ENCODE data around the gene APC. TPM values are rescaled to one million over a fixed set of nuclear protein-coding genes. Genes with fewer than 3 reads are reported as not detected.

The APC gene
- total and polyA plus RNA-seq, 2 donors = 6.4 to 25.5 TPM

DNA sequence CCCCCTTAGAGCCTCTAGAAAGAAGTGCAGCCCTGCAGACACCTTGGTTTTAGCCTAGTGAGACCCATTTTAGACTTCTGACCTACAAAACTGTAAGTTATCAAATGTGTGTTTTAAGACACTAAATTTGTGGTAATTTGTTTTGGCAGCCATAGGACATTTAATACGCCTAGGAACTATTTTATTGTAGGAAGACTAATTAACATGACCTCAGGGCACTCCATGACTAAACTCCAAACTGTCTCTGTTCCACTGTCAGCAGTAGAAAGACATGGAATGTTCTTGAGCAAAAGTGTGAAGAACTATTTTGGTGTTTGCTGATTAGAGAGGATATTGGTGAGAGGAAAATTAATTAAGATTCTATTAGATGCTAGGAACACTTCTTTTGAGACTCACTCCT lies 4.1 kb upstream of the APC start:
- H3K36me3 ChIP-seq (ENCODE audit: control insufficient read depth in 2 of 2, insufficient read depth in 2 of 2, low read length in 1 of 2) = peaks cover 0 to 2% of the 10 kb centered on the region in 2 donors
- 95% methylated on average over 1 of the region's 1 CpG for WGBS
- H3K9me3 ChIP-seq (ENCODE audit: control insufficient read depth in 2 of 2, insufficient read depth in 1 of 2, low read length in 1 of 2) = no peaks in the 10 kb centered on the region
- no peaks in the 10 kb centered on the region for H3K27me3 ChIP-seq (ENCODE audit: control insufficient read depth in 2 of 2, insufficient read depth in 1 of 2, low read length in 1 of 2)
- no peak for DNase-seq (ENCODE audit: low read depth in 6 of 9, low spot score in 9 of 9)
- H3K4me1 ChIP-seq (ENCODE audit: control insufficient read depth in 2 of 2, insufficient read depth in 2 of 2, low read length in 2 of 2) = peaks cover 8 to 9% of the 10 kb centered on the region in 2 donors
- H3K4me3 ChIP-seq (ENCODE audit: low read length in 2 of 2) = no peak overlapping the region
- no peak overlapping the region for H3K27ac ChIP-seq (ENCODE audit: low read depth in 1 of 2, low read length in 1 of 2)

DNA sequence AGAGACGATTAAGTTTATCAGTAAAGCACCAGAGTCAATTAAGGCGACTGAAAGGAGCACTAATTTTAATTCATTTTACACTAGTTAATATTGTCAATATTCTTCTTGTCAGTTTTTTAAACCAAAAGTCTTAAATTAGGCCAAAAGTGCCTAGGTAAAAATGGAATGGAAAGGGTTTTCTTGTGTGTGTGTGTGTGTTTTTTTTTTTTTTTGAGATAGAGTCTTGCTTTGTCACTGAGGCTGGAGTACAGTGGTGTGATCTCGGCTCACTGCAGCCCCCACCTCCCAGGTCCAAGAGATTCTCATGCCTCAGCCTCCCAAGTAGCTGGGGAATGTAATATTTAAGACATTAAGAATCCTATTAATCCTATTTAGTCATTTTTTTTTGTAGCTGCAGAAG lies 3.1 kb upstream of the APC start:
- H3K4me1 ChIP-seq (ENCODE audit: control insufficient read depth in 2 of 2, insufficient read depth in 2 of 2, low read length in 2 of 2) = peaks cover 8 to 9% of the 10 kb centered on the region in 2 donors

GRCh38 chr5:112735702-112736101 lies 2.0 kb upstream of the APC start:
- Histone ChIP-seq H3K4me1 (ENCODE audit: control insufficient read depth in 2 of 2, insufficient read depth in 2 of 2, low read length in 2 of 2) (peaks cover 8 to 9% of the 10 kb centered on the region in 2 donors), H3K36me3 (ENCODE audit: control insufficient read depth in 2 of 2, insufficient read depth in 2 of 2, low read length in 1 of 2) (peaks cover 0 to 2% of the 10 kb centered on the region in 2 donors), H3K4me3 (ENCODE audit: low read length in 2 of 2) (no peak overlapping the region), H3K27ac (ENCODE audit: low read depth in 1 of 2, low read length in 1 of 2) (no peak overlapping the region), H3K9me3 (ENCODE audit: control insufficient read depth in 2 of 2, insufficient read depth in 1 of 2, low read length in 1 of 2) (no peaks in the 10 kb centered on the region), H3K27me3 (ENCODE audit: control insufficient read depth in 2 of 2, insufficient read depth in 1 of 2, low read length in 1 of 2) (no peaks in the 10 kb centered on the region)
- 94% methylated on average over 1 of the region's 1 CpG for WGBS
- no peak for DNase-seq (ENCODE audit: low read depth in 6 of 9, low spot score in 9 of 9)

More for the DNA sequence above, 3.1 kb upstream of the APC start:
- 97% methylated on average over 3 of the region's 3 CpGs for WGBS
- Histone ChIP-seq H3K9me3 (ENCODE audit: control insufficient read depth in 2 of 2, insufficient read depth in 1 of 2, low read length in 1 of 2) (no peaks in the 10 kb centered on the region), H3K36me3 (ENCODE audit: control insufficient read depth in 2 of 2, insufficient read depth in 2 of 2, low read length in 1 of 2) (peaks cover 0 to 2% of the 10 kb centered on the region in 2 donors), H3K27ac (ENCODE audit: low read depth in 1 of 2, low read length in 1 of 2) (no peak overlapping the region), H3K27me3 (ENCODE audit: control insufficient read depth in 2 of 2, insufficient read depth in 1 of 2, low read length in 1 of 2) (no peaks in the 10 kb centered on the region), H3K4me3 (ENCODE audit: low read length in 2 of 2) (no peak overlapping the region)
- DNase-seq (ENCODE audit: low read depth in 6 of 9, low spot score in 9 of 9) = no peak

GRCh38 chr5:112737070-112737462 lies 619 bp upstream of the APC start:
- H3K27me3 ChIP-seq (ENCODE audit: control insufficient read depth in 2 of 2, insufficient read depth in 1 of 2, low read length in 1 of 2) = no peaks in the 10 kb centered on the region
- H3K27ac ChIP-seq (ENCODE audit: low read depth in 1 of 2, low read length in 1 of 2) = no peak overlapping the region
- no peaks in the 10 kb centered on the region for H3K9me3 ChIP-seq (ENCODE audit: control insufficient read depth in 2 of 2, insufficient read depth in 1 of 2, low read length in 1 of 2)
- peaks cover 0 to 2% of the 10 kb centered on the region in 2 donors for H3K36me3 ChIP-seq (ENCODE audit: control insufficient read depth in 2 of 2, insufficient read depth in 2 of 2, low read length in 1 of 2)
- H3K4me3 ChIP-seq (ENCODE audit: low read length in 2 of 2) = peak overlapping the region; percentile 60 to 67
- DNase-seq (ENCODE audit: low read depth in 6 of 9, low spot score in 9 of 9) = peak in 1 of 9 donors; percentile 1
- H3K4me1 ChIP-seq (ENCODE audit: control insufficient read depth in 2 of 2, insufficient read depth in 2 of 2, low read length in 2 of 2) = peaks cover 8 to 9% of the 10 kb centered on the region in 2 donors
- 21% methylated on average over 3 of the region's 3 CpGs for WGBS

- peaks cover 8 to 9% of the 10 kb centered on the region in 2 donors for H3K4me1 ChIP-seq (ENCODE audit: control insufficient read depth in 2 of 2, insufficient read depth in 2 of 2, low read length in 2 of 2)
- DNase-seq (ENCODE audit: low read depth in 6 of 9, low spot score in 9 of 9) = peak in 8 of 9 donors; percentile 7 to 60 (median 18)
- H3K36me3 ChIP-seq (ENCODE audit: control insufficient read depth in 2 of 2, insufficient read depth in 2 of 2, low read length in 1 of 2) = peaks cover 0 to 2% of the 10 kb centered on the region in 2 donors
- no peaks in the 10 kb centered on the region for H3K9me3 ChIP-seq (ENCODE audit: control insufficient read depth in 2 of 2, insufficient read depth in 1 of 2, low read length in 1 of 2)
- H3K27me3 ChIP-seq (ENCODE audit: control insufficient read depth in 2 of 2, insufficient read depth in 1 of 2, low read length in 1 of 2) = no peaks in the 10 kb centered on the region
- H3K27ac ChIP-seq (ENCODE audit: low read depth in 1 of 2, low read length in 1 of 2) = peak overlapping the region; percentile 25 to 72
- H3K4me3 ChIP-seq (ENCODE audit: low read length in 2 of 2) = peak overlapping the region; percentile 60 to 67
- WGBS = 26% methylated on average over 5 of the region's 5 CpGs
Measured at GRCh38 chr5:112738191-112738560, 491 bp downstream of the APC start.

- peaks cover 0 to 2% of the 10 kb centered on the region in 2 donors for H3K36me3 ChIP-seq (ENCODE audit: control insufficient read depth in 2 of 2, insufficient read depth in 2 of 2, low read length in 1 of 2)
- no peak for DNase-seq (ENCODE audit: low read depth in 6 of 9, low spot score in 9 of 9)
- 98% methylated on average over 3 of the region's 3 CpGs for WGBS
- no peak overlapping the region for H3K27ac ChIP-seq (ENCODE audit: low read depth in 1 of 2, low read length in 1 of 2)
- H3K4me3 ChIP-seq (ENCODE audit: low read length in 2 of 2) = no peak overlapping the region
- no peaks in the 10 kb centered on the region for H3K9me3 ChIP-seq (ENCODE audit: control insufficient read depth in 2 of 2, insufficient read depth in 1 of 2, low read length in 1 of 2)
- H3K4me1 ChIP-seq (ENCODE audit: control insufficient read depth in 2 of 2, insufficient read depth in 2 of 2, low read length in 2 of 2) = peaks cover 8 to 9% of the 10 kb centered on the region in 2 donors
- no peaks in the 10 kb centered on the region for H3K27me3 ChIP-seq (ENCODE audit: control insufficient read depth in 2 of 2, insufficient read depth in 1 of 2, low read length in 1 of 2)
Measured at GRCh38 chr5:112742424-112742823, 4.7 kb downstream of the APC start.

DNA sequence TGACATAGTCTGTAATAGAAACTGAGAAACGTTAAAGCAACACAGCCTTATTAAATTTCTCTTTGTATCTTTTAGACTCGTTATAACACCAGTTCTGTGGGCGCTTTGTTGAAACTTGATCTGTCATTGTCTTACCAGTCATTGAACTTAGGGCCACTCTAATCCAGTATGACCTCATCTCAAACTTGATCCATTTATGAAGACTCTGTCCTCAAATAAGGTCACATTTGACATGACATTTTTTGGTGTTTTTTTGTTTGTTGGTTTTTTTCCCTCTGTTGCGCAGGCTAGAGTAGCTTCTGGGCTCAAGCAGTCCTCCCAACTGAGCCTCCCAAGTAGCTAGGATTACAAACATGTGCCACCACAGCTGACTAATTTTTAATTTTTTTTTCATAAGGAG lies 5.9 kb downstream of the APC start:
- DNase-seq (ENCODE audit: low read depth in 6 of 9, low spot score in 9 of 9) = no peak
- H3K27ac ChIP-seq (ENCODE audit: low read depth in 1 of 2, low read length in 1 of 2) = no peak overlapping the region

GRCh38 chr5:112752335-112752734 lies 14.7 kb downstream of the APC start:
- no peak for DNase-seq (ENCODE audit: low read depth in 6 of 9, low spot score in 9 of 9)

More for the DNA sequence above, 5.9 kb downstream of the APC start:
- Histone ChIP-seq H3K4me1 (ENCODE audit: control insufficient read depth in 2 of 2, insufficient read depth in 2 of 2, low read length in 2 of 2) (no peaks in the 10 kb centered on the region), H3K4me3 (ENCODE audit: low read length in 2 of 2) (no peak overlapping the region), H3K9me3 (ENCODE audit: control insufficient read depth in 2 of 2, insufficient read depth in 1 of 2, low read length in 1 of 2) (no peaks in the 10 kb centered on the region), H3K36me3 (ENCODE audit: control insufficient read depth in 2 of 2, insufficient read depth in 2 of 2, low read length in 1 of 2) (peaks cover 0 to 2% of the 10 kb centered on the region in 2 donors), H3K27me3 (ENCODE audit: control insufficient read depth in 2 of 2, insufficient read depth in 1 of 2, low read length in 1 of 2) (no peaks in the 10 kb centered on the region)
- 97% methylated on average over 4 of the region's 4 CpGs for WGBS

DNA sequence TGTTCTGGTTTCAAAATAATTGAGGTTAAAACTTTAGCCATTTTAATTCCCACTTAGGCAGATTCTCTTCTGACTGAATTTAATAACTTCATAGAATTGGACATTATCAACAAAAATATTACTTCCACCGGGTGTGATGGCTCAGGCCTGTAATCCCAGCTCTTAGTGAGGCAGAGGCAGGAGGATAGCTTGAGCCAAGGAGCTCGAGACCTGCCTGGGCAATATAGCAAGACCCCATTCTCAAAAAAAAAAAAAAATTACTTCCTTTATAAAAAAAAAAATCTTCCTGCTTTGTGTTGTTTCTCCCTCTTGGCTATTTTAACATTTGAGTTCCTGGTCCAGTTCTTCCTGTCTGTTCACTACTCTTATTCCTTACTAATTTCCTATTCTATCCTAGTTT lies 18.0 kb downstream of the APC start:
- Histone ChIP-seq H3K36me3 (ENCODE audit: control insufficient read depth in 2 of 2, insufficient read depth in 2 of 2, low read length in 1 of 2) (peaks cover 0 to 8% of the 10 kb centered on the region in 2 donors), H3K9me3 (ENCODE audit: control insufficient read depth in 2 of 2, insufficient read depth in 1 of 2, low read length in 1 of 2) (no peaks in the 10 kb centered on the region), H3K27me3 (ENCODE audit: control insufficient read depth in 2 of 2, insufficient read depth in 1 of 2, low read length in 1 of 2) (no peaks in the 10 kb centered on the region), H3K4me1 (ENCODE audit: control insufficient read depth in 2 of 2, insufficient read depth in 2 of 2, low read length in 2 of 2) (peaks cover 0 to 2% of the 10 kb centered on the region in 2 donors), H3K27ac (ENCODE audit: low read depth in 1 of 2, low read length in 1 of 2) (no peak overlapping the region), H3K4me3 (ENCODE audit: low read length in 2 of 2) (no peak overlapping the region)
- WGBS = 96% methylated on average over 2 of the region's 2 CpGs
- no peak for DNase-seq (ENCODE audit: low read depth in 6 of 9, low spot score in 9 of 9)

More at GRCh38 chr5:112752335-112752734, 14.7 kb downstream of the APC start:
- Histone ChIP-seq H3K9me3 (ENCODE audit: control insufficient read depth in 2 of 2, insufficient read depth in 1 of 2, low read length in 1 of 2) (no peaks in the 10 kb centered on the region), H3K4me1 (ENCODE audit: control insufficient read depth in 2 of 2, insufficient read depth in 2 of 2, low read length in 2 of 2) (peaks cover 0 to under 1% of the 10 kb centered on the region in 2 donors), H3K27me3 (ENCODE audit: control insufficient read depth in 2 of 2, insufficient read depth in 1 of 2, low read length in 1 of 2) (no peaks in the 10 kb centered on the region), H3K27ac (ENCODE audit: low read depth in 1 of 2, low read length in 1 of 2) (no peak overlapping the region), H3K36me3 (ENCODE audit: control insufficient read depth in 2 of 2, insufficient read depth in 2 of 2, low read length in 1 of 2) (no peaks in the 10 kb centered on the region), H3K4me3 (ENCODE audit: low read length in 2 of 2) (no peak overlapping the region)
- 92% methylated on average over 1 of the region's 1 CpG for WGBS

All from thymus (tissue), 11 donors.